HepG2 (cell line): ENCODE measurements around the gene DPH1. TPM values are rescaled to one million over a fixed set of nuclear protein-coding genes. Genes with fewer than 3 reads are reported as not detected.

Experiments
- ATAC-seq: fragments of 200-7000 bp; cut with Tn5 transposase; 3 replicates; pipeline ENCODE4 v1.9.1; 2020; ENCODE audit warnings: mild to moderate bottlenecking, moderate library complexity
- BruUV-seq: library from RNA; stranded (reverse); fragments of 400-500 nt; replicated peaks from 2 replicates; lab custom pipeline; 2021; lab: Mats Ljungman, UMichigan
- CTCF ChIA-PET: fragments of 300-600 bp; formaldehyde crosslinking; extraction: SDS; loops from one replicate; lab custom pipeline; 2021; ENCODE audit warnings: low total read pairs, inconsistent platforms, low intra/inter-chr PET ratio; lab: Yijun Ruan, JAX
- POLR2A ChIA-PET: fragments of 350-600 bp; sonication (Branson Sonifier 250); formaldehyde crosslinking; loops from one replicate; lab custom pipeline; 2020; ENCODE audit warnings: antibody characterized with exemption, inconsistent platforms; lab: Yijun Ruan, JAX
- DNase-seq: peaks from one replicate; pipeline ENCODE4 v3.0.0-alpha.2; 2015; ENCODE audit warnings: low spot score
- FAIRE-seq: peaks from 3 replicates; lab custom pipeline; 2011; peaks lifted over from hg19 to GRCh38; lab: Jason Lieb, UNC
- H2AFZ ChIP-seq: one replicate; pipeline ENCODE4 v1.6.1; 2011; ENCODE audit warnings: low read length, inconsistent platforms
- H3K27ac ChIP-seq: fragments of 300-600 bp; 3 replicates; pipeline ENCODE4 v1.8.0; 2011; ENCODE audit warnings: mixed run types, mild to moderate bottlenecking, mixed read lengths, low read length, inconsistent platforms; ENCODE audit not compliant: insufficient read depth; ENCODE audit errors: extremely low read length
- H3K27me3 ChIP-seq, 2 experiments: fragments of 200-600 bp in 1 of 2; 2 replicates in 1 of 2; 3 replicates in 1 of 2; pipeline versions ENCODE4 v1.6.0 to v1.8.0; 2011; ENCODE audit warnings: low read length in 2 of 2, mild to moderate bottlenecking in 2 of 2, moderate library complexity in 2 of 2, inconsistent platforms in 1 of 2; ENCODE audit not compliant: insufficient read depth in 2 of 2, control insufficient read depth in 1 of 2
- H3K36me3 ChIP-seq, 2 experiments: fragments of 200-600 bp in 1 of 2; replicated peaks in 1 of 2; 2 replicates in 1 of 2; 3 replicates in 1 of 2; pipeline versions ENCODE4 v1.5.1 to v1.8.0; 2011; ENCODE audit warnings: low read length in 2 of 2, inconsistent platforms in 1 of 2; ENCODE audit not compliant: insufficient read depth in 2 of 2, control insufficient read depth in 1 of 2
- H3K4me1 ChIP-seq: 2 replicates; pipeline ENCODE4 v1.5.1; 2012; ENCODE audit warnings: low read length, inconsistent platforms; ENCODE audit not compliant: insufficient read depth
- H3K4me2 ChIP-seq: 2 replicates; pipeline ENCODE4 v1.6.0; 2011; ENCODE audit warnings: low read depth, low read length, inconsistent platforms
- H3K4me3 ChIP-seq, 3 experiments: fragments of 200-600 bp in 1 of 3; sonication (generic), shearing (Covaris generic) in 1 of 3; replicated peaks in 1 of 3; 2 replicates each; pipeline ENCODE4 v1.5.1; 2011 to 2016; ENCODE audit warnings: low read length in 3 of 3, inconsistent platforms in 2 of 3, low read depth in 2 of 3, mild to moderate bottlenecking in 2 of 3, control low read depth in 1 of 3, mixed read lengths in 1 of 3; ENCODE audit not compliant: insufficient read depth in 1 of 3
- H3K79me2 ChIP-seq: one replicate; pipeline ENCODE4 v1.6.1; 2011; ENCODE audit warnings: low read length, inconsistent platforms; ENCODE audit not compliant: insufficient read depth
- H3K9ac ChIP-seq: 2 replicates; pipeline ENCODE4 v1.6.0; 2011; ENCODE audit warnings: mild to moderate bottlenecking, low read depth, low read length, inconsistent platforms; ENCODE audit not compliant: insufficient read depth
- H3K9me3 ChIP-seq: 2 replicates; pipeline ENCODE4 v1.5.1; 2012; ENCODE audit warnings: mild to moderate bottlenecking, low read length
- H4K20me1 ChIP-seq: 2 replicates; pipeline ENCODE4 v1.6.0; 2011; ENCODE audit warnings: inconsistent platforms, mild to moderate bottlenecking, low read length, moderate library complexity; ENCODE audit not compliant: insufficient read depth
- ARHGAP35 ChIP-seq: sonication (generic); formaldehyde crosslinking; IDR thresholded peaks from 2 replicates; pipeline ENCODE4 v1.9.0; 2022; ENCODE audit warnings: mild to moderate bottlenecking, inconsistent platforms, moderate library complexity, missing genetic modification reagents, borderline replicate concordance
- FOXP1 ChIP-seq, 2 experiments: fragments of 450-650 bp in 1 of 2; IDR thresholded peaks; 2 replicates each; pipeline ENCODE4 v1.6.1; 2017 to 2018; ENCODE audit warnings: antibody characterized with exemption in 1 of 2
- GRHL1 ChIP-seq: sonication (generic); formaldehyde crosslinking; conservative IDR thresholded peaks from 2 replicates; pipeline ENCODE4 v1.8.0; 2022; ENCODE audit warnings: missing genetic modification reagents
- JUN ChIP-seq: sonication (generic); formaldehyde crosslinking; IDR thresholded peaks from 2 replicates; pipeline ENCODE4 v1.4.0; 2020; ENCODE audit warnings: mild to moderate bottlenecking, missing genetic modification reagents
- KDM1A ChIP-seq: IDR thresholded peaks from 2 replicates; pipeline ENCODE4 v1.6.1; 2016; ENCODE audit warnings: missing compliant biosample characterization
- MXD3 ChIP-seq: IDR thresholded peaks from 2 replicates; pipeline ENCODE4 v1.6.1; 2016; ENCODE audit warnings: mild to moderate bottlenecking, missing biosample characterization, missing genetic modification reagents
- NCOR1 ChIP-seq: fragments of 200-600 bp; sonication (generic); IDR thresholded peaks from 2 replicates; pipeline ENCODE4 v1.7.0; 2017; ENCODE audit warnings: antibody characterized with exemption, low read length, borderline replicate concordance
- POLR2AphosphoS2 ChIP-seq: IDR thresholded peaks from 2 replicates; pipeline ENCODE4 v1.6.1; 2011; ENCODE audit warnings: low read depth, low read length, improper control_type of control experiment
- RCOR2 ChIP-seq: IDR thresholded peaks from 2 replicates; pipeline ENCODE4 v1.6.1; 2016; ENCODE audit warnings: missing biosample characterization, missing genetic modification reagents
- RFXAP ChIP-seq: sonication (generic); formaldehyde crosslinking; IDR thresholded peaks from 2 replicates; pipeline ENCODE4 v1.4.0; 2020; ENCODE audit warnings: missing genetic modification reagents, borderline replicate concordance
- THAP11 ChIP-seq: IDR thresholded peaks from 2 replicates; pipeline ENCODE4 v1.6.1; 2016; ENCODE audit warnings: missing biosample characterization, missing genetic modification reagents
- THAP9 ChIP-seq: sonication (generic); formaldehyde crosslinking; IDR thresholded peaks from 2 replicates; pipeline ENCODE4; 2020; ENCODE audit warnings: missing genetic modification reagents, mild to moderate bottlenecking, borderline replicate concordance
- ZMYM2 ChIP-seq: sonication (generic); formaldehyde crosslinking; IDR thresholded peaks from 2 replicates; pipeline ENCODE4 v1.8.0; 2022; ENCODE audit warnings: mild to moderate bottlenecking, missing genetic modification reagents
- ZNF121 ChIP-seq: sonication (generic); formaldehyde crosslinking; IDR thresholded peaks from 2 replicates; pipeline ENCODE4 v1.5.0; 2020; ENCODE audit warnings: mild to moderate bottlenecking, missing genetic modification reagents
- ZNF292 ChIP-seq: sonication (generic); formaldehyde crosslinking; IDR thresholded peaks from 2 replicates; pipeline ENCODE4 v1.8.1; 2022; ENCODE audit warnings: mild to moderate bottlenecking, low read depth, missing genetic modification reagents, borderline replicate concordance
- ZNF501 ChIP-seq: sonication (generic); formaldehyde crosslinking; IDR thresholded peaks from 2 replicates; pipeline ENCODE4 v1.5.1; 2020; ENCODE audit warnings: mild to moderate bottlenecking, moderate library complexity, missing genetic modification reagents
- ZNF552 ChIP-seq: sonication (generic); formaldehyde crosslinking; IDR thresholded peaks from 2 replicates; pipeline ENCODE4 v1.9.0; 2022; ENCODE audit warnings: missing genetic modification reagents, mild to moderate bottlenecking, borderline replicate concordance
- ZNF703 ChIP-seq: sonication (generic); formaldehyde crosslinking; IDR thresholded peaks from 2 replicates; pipeline ENCODE4 v1.5.1; 2020; ENCODE audit warnings: missing genetic modification reagents, mild to moderate bottlenecking, moderate library complexity, borderline replicate concordance
- WGBS: methylation state at CpG from one replicate; pipeline ENCODE4 v1.1.6; 2017; ENCODE audit warnings: low lambda C conversion rate; 5-methylcytosine and 5-hydroxymethylcytosine counted together
- in situ Hi-C: cut with HindIII; loops from 2 replicates; pipeline ENCODE4 v1.10.0; 2017; ENCODE audit warnings: low pct_unique_long_range_greater_than_20kb; ENCODE audit not compliant: extremely low pct_ligation_motif_present
- intact Hi-C: fragments of 100-400 bp; cut with micrococcal nuclease; formaldehyde crosslinking; loops from one replicate; pipeline ENCODE4 v1.10.0; 2022; ENCODE audit not compliant: unreplicated experiment
- polyA plus RNA-seq, 8 experiments: library from polyadenylated mRNA; depleted of rRNA in 3 of 8; stranded (reverse) in 7 of 8; unstranded in 1 of 8; fragments of >200 nt; fragmentation: Illumina TruSeq in 4 of 8; extraction: Trizol in 4 of 8; gene quantifications; 2 replicates each; pipeline versions ENCODE4 v1.2.1 to v1.2.3, GENCODE V29; 2011 to 2016; ENCODE audit warnings: low read depth in 4 of 8, missing spikeins in 1 of 8, mixed read lengths in 1 of 8; ENCODE audit not compliant: insufficient read depth in 1 of 8
- total RNA-seq, 5 experiments: library from RNA; depleted of rRNA; stranded (reverse); fragments of >200 nt; fragmentation: Illumina TruSeq; extraction: Trizol; gene quantifications; 2 replicates each; pipeline ENCODE4 v1.2.3, GENCODE V29; 2016; ENCODE audit warnings: low read depth in 1 of 5

Gene DPH1
- total and polyA plus RNA-seq, 2 of the 13 experiments (the other 11 are each of a cell fraction or from before 2014, with no cell fraction given), result 25.3 to 42.8 TPM

GRCh38 chr17:1996800-1997288 is 33.1 kb upstream of the DPH1 start:
- 8% methylated on average over 7 of the region's 9 CpGs for WGBS
- ChIA-PET CTCF (no interaction called here), POLR2A (interaction anchor here (0.7 to 3.1 kb wide), 14 partner anchors 9 to 347 kb away, joined by 3 to 18 read pairs (median 5); partner anchors contain the start of genes RILP, RTN4RL1 and SMYD4)
- Histone ChIP-seq H3K4me1 (peaks cover 62% of the 10 kb centered on the region), H3K27me3 (peaks cover 0 to 12% of the 10 kb centered on the region in 2 experiments; a peak in 2 of 5 replicates), H3K4me3 (peak overlapping the region; percentile 38 to 66 (median 60)), H3K27ac (no peak overlapping the region), H3K4me2 (peak overlapping the region; percentile 83), H3K9me3 (no peaks in the 10 kb centered on the region), H3K79me2 (no peaks in the 10 kb centered on the region), H3K36me3 (no peaks in the 10 kb centered on the region), H4K20me1 (no peaks in the 10 kb centered on the region), H3K9ac (peak overlapping the region; percentile 27; the same call in 1 of the 2 replicates), H2AFZ (no peak overlapping the region)
- no peak for DNase-seq
- intact Hi-C loops, result no loop called here
- TSS peak; percentile 94 for BruUV-seq
- no peak for FAIRE-seq
- in situ Hi-C loops, result no loop called here
- no peak for ATAC-seq
- no peak for TF ChIP-seq ZNF552 (CRISPR knock-in tag)
- peak; percentile 73; the same call in 1 of the 2 replicates for TF ChIP-seq ZMYM2 (CRISPR knock-in tag)
- TF ChIP-seq ZNF292 (CRISPR knock-in tag), result 0 out of 2 replicates have a peak, but pooled peaks have one; percentile 19
- TF ChIP-seq MXD3 (CRISPR knock-in tag), result no peak
- peak; percentile 16; the same call in 1 of the 2 replicates for TF ChIP-seq RCOR2 (CRISPR knock-in tag)
- TF ChIP-seq THAP11, result no peak
- TF ChIP-seq ARHGAP35 (CRISPR knock-in tag), result no peak
- TF ChIP-seq ZNF703 (CRISPR knock-in tag), result no peak
- TF ChIP-seq KDM1A (CRISPR knock-in tag), result 0 out of 2 replicates have a peak, but pooled peaks have one; percentile 82
- 0 out of 2 replicates have a peak, but pooled peaks have one; percentile 6 for TF ChIP-seq NCOR1
- no peak for TF ChIP-seq JUN
- TF ChIP-seq RFXAP (CRISPR knock-in tag), result no peak
- no peak for TF ChIP-seq FOXP1 (IDR thresholded peaks at IDR 0.05)
- TF ChIP-seq FOXP1 (CRISPR knock-in tag; IDR thresholded peaks at IDR 0.05), result 0 out of 2 replicates have a peak, but pooled peaks have one; percentile 2
- TF ChIP-seq GRHL1 (CRISPR knock-in tag), result no peak
- no peak for TF ChIP-seq THAP9
- peak; percentile 34; the same call in 1 of the 2 replicates for TF ChIP-seq ZNF501 (CRISPR knock-in tag)
- no peak for TF ChIP-seq POLR2AphosphoS2
- peak; percentile 16; the same call in 1 of the 2 replicates for TF ChIP-seq ZNF121
